GM18519 (cell line): ENCODE results near the gene SPRY4.
"Not testable (repeated sequence)": the region's sequence is repeated elsewhere in the genome, so short reads cannot be mapped to it uniquely, and the experiment has no call there.

Experiments
- ATAC-seq: cut with Tn5 transposase; IDR thresholded peaks from one replicate; pipeline ENCODE4 v1.9.1; 2021; ENCODE audit warnings: mild to moderate bottlenecking, moderate library complexity; ENCODE audit not compliant: unreplicated experiment, low FRiP score

Gene SPRY4

GRCh38 chr5:142272596-142272995 is 52.2 kb downstream of the SPRY4 start:
- ATAC-seq: not testable (repeated sequence)

DNA sequence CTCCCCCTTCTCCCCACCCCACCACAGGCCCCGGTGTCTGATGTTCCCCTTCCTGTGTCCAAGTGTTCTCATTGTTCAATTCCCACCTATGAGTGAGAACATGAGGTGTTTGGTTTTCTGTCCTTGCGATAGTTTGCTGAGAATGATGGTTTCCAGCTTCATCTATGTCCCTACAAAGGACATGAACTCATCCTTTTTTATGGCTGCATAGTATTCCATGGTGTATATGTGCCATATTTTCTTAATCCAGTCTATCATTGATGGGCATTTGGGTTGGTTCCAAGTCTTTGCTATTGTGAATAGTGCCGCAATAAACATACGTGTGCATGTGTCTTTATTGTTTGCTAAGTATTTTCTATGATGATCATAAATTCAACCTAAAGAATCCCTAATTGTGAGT is 60.7 kb downstream of the SPRY4 start:
- not testable (repeated sequence) for ATAC-seq

DNA sequence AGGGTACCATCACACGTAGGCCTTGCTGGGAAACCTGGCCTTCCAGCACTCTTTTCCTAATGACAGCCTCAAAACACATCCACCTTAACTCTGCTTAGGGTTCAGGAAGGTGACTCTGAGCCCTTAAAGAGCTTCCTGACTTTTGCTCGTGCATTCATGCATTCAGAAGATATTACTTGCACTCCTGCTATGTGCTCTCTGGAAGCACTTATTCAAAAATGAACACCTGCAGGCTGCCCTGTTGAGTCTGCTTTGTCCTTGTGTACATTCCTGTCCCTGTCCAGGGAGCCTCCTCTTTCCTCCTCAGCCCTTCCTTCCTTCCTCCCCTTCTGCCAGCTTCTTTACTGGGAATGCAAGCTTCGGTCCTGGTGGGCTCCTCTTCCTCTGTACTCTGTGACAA is 61.5 kb downstream of the SPRY4 start:
- ATAC-seq: no peak

DNA sequence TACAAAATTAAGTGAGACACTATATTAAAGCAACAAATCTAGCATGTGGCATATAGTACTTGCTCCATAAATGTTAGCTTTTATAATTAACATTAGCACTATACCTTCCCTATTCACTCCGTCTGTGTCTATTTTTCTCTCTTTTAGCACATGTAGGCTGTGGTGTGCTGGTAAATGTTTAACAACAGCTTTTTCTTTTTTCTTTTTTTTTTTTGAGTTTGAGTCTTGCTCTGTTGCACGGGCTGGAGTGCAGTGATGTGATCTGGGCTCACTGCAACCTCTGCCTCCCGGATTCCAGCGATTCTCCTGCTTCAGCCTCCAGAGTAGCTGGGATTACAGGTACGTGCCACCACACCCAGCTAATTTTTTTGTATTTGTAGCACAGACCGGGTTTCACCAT is 62.1 kb downstream of the SPRY4 start:
- ATAC-seq: no peak
